Spleen (tissue), 11 donors: ENCODE results near the gene ASPA. TPM values are rescaled to one million over a fixed set of nuclear protein-coding genes. Genes with fewer than 3 reads are reported as not detected.

Experiments used
- DNase-seq: peaks from one replicate; pipeline ENCODE4 v3.0.0-alpha.2; 2020
- H3K27ac ChIP-seq, 8 donors: fragments of 200-600 bp; sonication (generic) in 7 of 8; 1 replicate in 4 of 8; 2 replicates in 4 of 8; pipeline versions ENCODE4 v1.5.0 to v1.8.0; 2016 to 2021; ENCODE audit warnings: inconsistent platforms in 4 of 8, mild to moderate bottlenecking in 4 of 8, moderate library complexity in 1 of 8
- H3K27me3 ChIP-seq, 7 donors: fragments of 200-600 bp; sonication (generic) in 6 of 7; replicated peaks in 1 of 7; 1 replicate in 4 of 7; 2 replicates in 3 of 7; pipeline versions ENCODE4 v1.5.0 to v1.8.0; 2016 to 2021; ENCODE audit warnings: inconsistent platforms in 3 of 7, mild to moderate bottlenecking in 1 of 7
- H3K36me3 ChIP-seq, 6 donors: fragments of 200-600 bp; sonication (generic) in 5 of 6; 1 replicate in 4 of 6; 2 replicates in 2 of 6; pipeline versions ENCODE4 v1.5.0 to v1.8.0; 2016 to 2021; ENCODE audit warnings: inconsistent platforms in 2 of 6
- H3K4me1 ChIP-seq, 6 donors: fragments of 200-600 bp; sonication (generic) in 5 of 6; 1 replicate in 3 of 6; 2 replicates in 3 of 6; pipeline versions ENCODE4 v1.5.0 to v1.8.0; 2016 to 2021; ENCODE audit warnings: inconsistent platforms in 3 of 6
- H3K4me3 ChIP-seq, 8 donors: fragments of 200-600 bp; sonication (generic) in 7 of 8; 1 replicate in 4 of 8; 2 replicates in 4 of 8; pipeline versions ENCODE4 v1.5.0 to v1.8.0; 2016 to 2021; ENCODE audit warnings: inconsistent platforms in 4 of 8, mild to moderate bottlenecking in 4 of 8, moderate library complexity in 2 of 8
- H3K9me3 ChIP-seq, 8 donors: fragments of 200-600 bp; sonication (generic) in 7 of 8; 1 replicate in 4 of 8; 2 replicates in 4 of 8; pipeline versions ENCODE4 v1.5.0 to v1.8.0; 2016 to 2021; ENCODE audit warnings: inconsistent platforms in 4 of 8
- POLR2A ChIP-seq, 3 donors: fragments of 450-650 bp; IDR thresholded peaks; one replicate each; pipeline ENCODE4 v1.5.1; 2017; ENCODE audit warnings: antibody characterized with exemption in 3 of 3, mild to moderate bottlenecking in 1 of 3
- POLR2AphosphoS5 ChIP-seq, 3 donors: sonication (generic); formaldehyde crosslinking; IDR thresholded peaks; one replicate each; pipeline ENCODE4 v1.5.1; 2017; ENCODE audit warnings: antibody characterized with exemption in 3 of 3
- WGBS, 5 donors: extraction: QIAGEN DNeasy Blood & Tissue Kit in 3 of 5; methylation state at CpG; one replicate each; pipeline versions ENCODE4 v1.1.5 to v1.1.7; 2013 to 2018; 5-methylcytosine and 5-hydroxymethylcytosine counted together
- intact Hi-C: fragments of 100-400 bp; cut with DNase I; formaldehyde crosslinking; loops from one replicate; pipeline ENCODE4 v1.15.0; 2023; ENCODE audit warnings: low total_unique reads
- polyA plus RNA-seq, 3 donors: library from polyadenylated mRNA; stranded (reverse); fragments of 200-250 nt; gene quantifications; one replicate each; pipeline ENCODE4 v1.2.1, GENCODE V29; 2013
- total RNA-seq, 7 donors: library from RNA; depleted of rRNA in 3 of 7; stranded (reverse); fragments of >200 nt in 3 of 7; fragmentation: NEBNext Ultra II Directional in 4 of 7; extraction: Animal tissue kit (Norgen Biotek cat#: 25700) in 4 of 7; gene quantifications; one replicate each; pipeline versions ENCODE4 v1.1.0 to v1.2.1, GENCODE V29; 2016 to 2021
- TF ChIP-seq, protein P1 (sequence below), 11 experiments: fragments of 200-600 bp in 7 of 11; fragments of 450-650 bp in 4 of 11; sonication (generic) in 4 of 11; IDR thresholded peaks in 8 of 11; conservative IDR thresholded peaks in 3 of 11; 1 replicate in 7 of 11; 2 replicates in 4 of 11; pipeline versions ENCODE4 v1.4.0 to v1.8.0; 2016 to 2021; ENCODE audit warnings: antibody characterized with exemption in 11 of 11, inconsistent platforms in 4 of 11, mild to moderate bottlenecking in 1 of 11
- donor health status: healthy with polysubstance abuse.
- donor health status: DM: no; HTN: no; CAD: no; lungs with moderate emphysema.
- donor health status: DM: no; HTN: no; CAD: no.
- donor health status: Bipolar disorder and iron deficiency.
- donor health status: healthy.
- donor health status: DM: no; HTN: no; CAD: no.
- donor health status: DM: yes; HTN: yes; CAD: no.

Gene ASPA
- total and polyA plus RNA-seq, 10 donors = 0.86 to 10.8 (median 4.6) TPM

DNA sequence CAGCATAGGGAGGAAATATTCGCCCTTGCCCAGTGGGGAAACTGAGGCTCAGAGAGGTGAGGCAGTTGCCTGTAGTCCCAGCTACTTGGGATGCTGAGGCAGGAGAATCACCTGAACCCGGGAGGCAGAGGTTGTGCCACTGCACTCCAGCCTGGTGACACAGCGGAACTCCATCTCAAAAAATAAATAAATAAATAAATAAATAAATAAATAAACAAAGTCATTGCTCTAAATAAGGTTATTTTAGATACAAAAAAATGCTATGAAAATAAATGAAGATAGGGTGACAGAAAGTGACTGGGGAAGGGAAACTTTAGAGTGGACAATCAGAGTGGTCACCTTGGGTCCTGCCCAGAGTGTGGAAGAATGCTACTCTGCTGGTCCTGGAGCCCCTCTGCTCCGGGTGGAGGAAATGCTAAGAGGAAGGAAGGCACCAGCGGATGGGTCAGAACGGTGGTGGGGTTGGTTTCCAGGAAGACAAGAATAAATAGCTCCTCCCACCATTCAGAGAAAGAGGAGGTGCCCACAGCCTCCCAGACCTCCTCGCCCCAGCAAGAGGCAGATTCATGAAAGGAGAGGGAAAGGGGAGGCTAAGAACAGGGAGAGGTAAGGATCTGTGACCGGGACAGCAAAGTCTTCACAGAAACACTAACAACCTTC, 64.2 kb downstream of the ASPA start:
- TF ChIP-seq, protein P1, sequence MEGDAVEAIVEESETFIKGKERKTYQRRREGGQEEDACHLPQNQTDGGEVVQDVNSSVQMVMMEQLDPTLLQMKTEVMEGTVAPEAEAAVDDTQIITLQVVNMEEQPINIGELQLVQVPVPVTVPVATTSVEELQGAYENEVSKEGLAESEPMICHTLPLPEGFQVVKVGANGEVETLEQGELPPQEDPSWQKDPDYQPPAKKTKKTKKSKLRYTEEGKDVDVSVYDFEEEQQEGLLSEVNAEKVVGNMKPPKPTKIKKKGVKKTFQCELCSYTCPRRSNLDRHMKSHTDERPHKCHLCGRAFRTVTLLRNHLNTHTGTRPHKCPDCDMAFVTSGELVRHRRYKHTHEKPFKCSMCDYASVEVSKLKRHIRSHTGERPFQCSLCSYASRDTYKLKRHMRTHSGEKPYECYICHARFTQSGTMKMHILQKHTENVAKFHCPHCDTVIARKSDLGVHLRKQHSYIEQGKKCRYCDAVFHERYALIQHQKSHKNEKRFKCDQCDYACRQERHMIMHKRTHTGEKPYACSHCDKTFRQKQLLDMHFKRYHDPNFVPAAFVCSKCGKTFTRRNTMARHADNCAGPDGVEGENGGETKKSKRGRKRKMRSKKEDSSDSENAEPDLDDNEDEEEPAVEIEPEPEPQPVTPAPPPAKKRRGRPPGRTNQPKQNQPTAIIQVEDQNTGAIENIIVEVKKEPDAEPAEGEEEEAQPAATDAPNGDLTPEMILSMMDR (IDR thresholded peaks at IDR 0.05 in 8 of 11, conservative IDR thresholded peaks at IDR 0.05 in 3 of 11) = no peak
- TF ChIP-seq POLR2AphosphoS5 (IDR thresholded peaks at IDR 0.05) (no peak), POLR2A (IDR thresholded peaks at IDR 0.05) (no peak)
- no peak overlapping the region for H3K4me3 ChIP-seq
- H3K27me3 ChIP-seq = peaks cover 0 to 16% (median 0%) of the 10 kb centered on the region in 7 donors
- peak; percentile 18 for DNase-seq
- 53 to 60% (median 56%) methylated on average over 8 of the region's 8 CpGs for WGBS, 5 donors
- H3K4me1 ChIP-seq = peaks cover 0 to 7% (median 0%) of the 10 kb centered on the region in 6 donors
- intact Hi-C loops = no loop called here
- H3K36me3 ChIP-seq = no peaks in the 10 kb centered on the region
- H3K27ac ChIP-seq = no peak overlapping the region
- peaks cover 0 to 3% (median 0%) of the 10 kb centered on the region in 8 donors for H3K9me3 ChIP-seq

DNA sequence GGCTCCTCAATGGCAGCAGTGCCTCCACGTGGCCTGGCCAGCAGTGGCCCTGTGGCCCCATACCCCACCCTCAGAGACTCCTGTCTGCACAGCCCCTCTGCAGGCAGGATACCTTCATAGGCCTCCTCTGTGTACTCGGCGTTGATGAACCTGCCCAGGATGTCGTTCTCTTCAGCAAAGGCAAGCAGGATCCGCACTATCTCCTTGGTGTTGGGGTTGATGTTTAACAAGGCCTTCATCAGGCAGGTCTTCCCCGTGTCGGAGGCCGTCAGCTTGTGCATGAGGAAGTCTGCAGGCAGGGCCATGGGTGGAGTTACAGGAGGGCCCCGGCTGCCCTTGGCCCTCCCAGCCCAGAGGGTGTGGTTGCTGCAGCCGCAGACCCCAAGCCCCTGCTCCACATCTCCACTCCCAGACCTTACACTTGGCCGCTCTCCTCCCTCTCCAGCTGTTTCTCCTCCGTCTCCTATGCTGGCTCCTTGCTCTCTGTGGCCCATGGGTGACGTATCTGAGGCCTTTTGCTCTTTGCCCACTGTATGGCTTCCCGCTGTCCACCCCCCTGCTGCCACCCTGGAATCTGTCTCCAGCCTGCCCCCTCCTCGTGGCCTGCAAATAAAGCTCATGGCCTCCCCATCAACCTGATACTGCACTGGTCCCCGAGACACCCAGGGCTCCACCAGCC, 66.8 kb downstream of the ASPA start:
- TF ChIP-seq POLR2A (IDR thresholded peaks at IDR 0.05) = no peak
- TF ChIP-seq POLR2AphosphoS5 (IDR thresholded peaks at IDR 0.05) = no peak
- TF ChIP-seq, protein P1 (IDR thresholded peaks at IDR 0.05 in 8 of 11, conservative IDR thresholded peaks at IDR 0.05 in 3 of 11) = no peak
- Histone ChIP-seq H3K4me1 (no peaks in the 10 kb centered on the region), H3K27me3 (peaks cover 0 to 4% (median 0%) of the 10 kb centered on the region in 7 donors), H3K4me3 (no peak overlapping the region), H3K9me3 (peaks cover 0 to 3% (median 0%) of the 10 kb centered on the region in 8 donors), H3K27ac (no peak overlapping the region), H3K36me3 (no peaks in the 10 kb centered on the region)
- DNase-seq = peak; percentile 47
- intact Hi-C loops = no loop called here
- 72 to 81% (median 77%) methylated on average over 15 to 16 of the region's 16 CpGs for WGBS, 5 donors

DNA sequence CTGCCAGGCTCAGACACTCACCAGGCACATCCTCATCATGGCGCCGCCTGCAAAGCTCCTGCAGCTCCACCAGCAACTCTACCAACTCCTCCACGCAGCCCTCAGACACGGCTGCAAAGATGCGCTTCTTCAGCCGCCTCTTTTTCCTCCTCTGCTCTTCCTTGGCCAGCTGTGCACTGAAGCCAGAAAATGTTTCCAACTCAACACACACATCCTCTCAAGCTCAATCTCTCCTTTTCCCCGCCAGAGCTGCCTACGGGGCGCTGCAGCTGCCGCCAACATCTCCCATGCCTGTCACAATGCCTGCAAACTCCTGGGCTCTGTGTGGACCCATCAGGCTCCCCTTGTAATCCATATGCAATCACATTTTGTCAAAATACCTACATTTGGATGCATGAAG, 67.7 kb downstream of the ASPA start:
- TF ChIP-seq, protein P1 (IDR thresholded peaks at IDR 0.05 in 8 of 11, conservative IDR thresholded peaks at IDR 0.05 in 3 of 11) = no peak
- intact Hi-C loops = no loop called here
- DNase-seq = no peak
- Histone ChIP-seq H3K9me3 (peaks cover 0 to 3% (median 0%) of the 10 kb centered on the region in 8 donors), H3K36me3 (no peaks in the 10 kb centered on the region), H3K27me3 (peaks cover 0 to 4% (median 0%) of the 10 kb centered on the region in 7 donors), H3K4me3 (no peak overlapping the region), H3K27ac (no peak overlapping the region), H3K4me1 (no peaks in the 10 kb centered on the region)
- WGBS, 5 donors = 80 to 86% (median 86%) methylated on average over 10 of the region's 10 CpGs

GRCh38 chr17:3544365-3544764, 68.6 kb downstream of the ASPA start:
- no peak overlapping the region for H3K27ac ChIP-seq
- peaks cover 0 to 3% (median 0%) of the 10 kb centered on the region in 8 donors for H3K9me3 ChIP-seq
- peaks cover 0 to 4% (median 0%) of the 10 kb centered on the region in 7 donors for H3K27me3 ChIP-seq
- H3K4me3 ChIP-seq = no peak overlapping the region
- no peak for DNase-seq
- TF ChIP-seq, protein P1 (IDR thresholded peaks at IDR 0.05 in 8 of 11, conservative IDR thresholded peaks at IDR 0.05 in 3 of 11) = no peak
- TF ChIP-seq POLR2A (IDR thresholded peaks at IDR 0.05) = no peak
- no peak for TF ChIP-seq POLR2AphosphoS5 (IDR thresholded peaks at IDR 0.05)
- intact Hi-C loops = no loop called here
- H3K4me1 ChIP-seq = no peaks in the 10 kb centered on the region
- 78 to 91% (median 83%) methylated on average over 5 of the region's 5 CpGs for WGBS, 5 donors
- H3K36me3 ChIP-seq = no peaks in the 10 kb centered on the region
